Measurements from ENCODE around the gene TAF15.

Gene TAF15

GRCh38 chr17:35788477-35789368 lies 20.6 kb upstream of the TAF15 start:
- H3K9ac ChIP-seq (ENCODE audit: low read length) = no peak overlapping the region
- H3K4me2 ChIP-seq (ENCODE audit: low read length) = peak overlapping the region; percentile 3
- H3K27ac ChIP-seq (ENCODE audit: low read depth, low read length) = peak overlapping the region; percentile 91
- no peaks in the 10 kb centered on the region for H3K27me3 ChIP-seq (ENCODE audit: insufficient read depth, low read length)
- no peak overlapping the region for H3K23ac ChIP-seq (ENCODE audit: low read length)
- H3K4ac ChIP-seq (ENCODE audit: low read depth, low read length) = no peak overlapping the region
- H3K4me1 ChIP-seq (ENCODE audit: control insufficient read depth in 1 of 2, insufficient read depth in 2 of 2, low read length in 2 of 2) = peaks cover 26 to 31% of the 10 kb centered on the region in 2 experiments
- H3K9me3 ChIP-seq (ENCODE audit: insufficient read depth, low read depth, low read length) = no peaks in the 10 kb centered on the region
- H2BK12ac ChIP-seq (ENCODE audit: low read length) = no peak overlapping the region
- peak overlapping the region; percentile 7 for H2BK5ac ChIP-seq (ENCODE audit: low read depth, low read length, poor library complexity)
- no peak overlapping the region for H3K18ac ChIP-seq (ENCODE audit: low read length)
- H3K36me3 ChIP-seq (ENCODE audit: control insufficient read depth in 1 of 2, insufficient read depth in 2 of 2, low read length in 2 of 2) = no peaks in the 10 kb centered on the region
- H3K14ac ChIP-seq (ENCODE audit: low read length) = no peak overlapping the region
- H3K79me1 ChIP-seq (ENCODE audit: low read length) = peaks cover 7% of the 10 kb centered on the region
- H4K12ac ChIP-seq (ENCODE audit: low read depth, low read length) = no peak overlapping the region
- no peak overlapping the region for H2AK5ac ChIP-seq (ENCODE audit: low read length)
- H2AFZ ChIP-seq (ENCODE audit: insufficient read depth, low read length, poor library complexity) = no peak overlapping the region
- WGBS (ENCODE audit: extremely low coverage, insufficient coverage, insufficient read length) = no CpG with 5 or more reads among the region's 2 CpGs
- no peaks in the 10 kb centered on the region for H3K79me2 ChIP-seq (ENCODE audit: control insufficient read depth, insufficient read depth, low read length, poor library complexity)
- no peak for DNase-seq
- no peak overlapping the region for H3K4me3 ChIP-seq (ENCODE audit: low read depth, low read length)
- H4K91ac ChIP-seq (ENCODE audit: low read depth, low read length) = peak overlapping the region; percentile 13
- H2BK120ac ChIP-seq (ENCODE audit: insufficient read depth, low read length, poor library complexity) = no peak overlapping the region
- H4K8ac ChIP-seq (ENCODE audit: low read depth, low read length) = no peak overlapping the region

- no peak overlapping the region for H3K4ac ChIP-seq (ENCODE audit: low read depth, low read length)
- H3K4me2 ChIP-seq (ENCODE audit: low read length) = no peak overlapping the region
- no peaks in the 10 kb centered on the region for H3K36me3 ChIP-seq (ENCODE audit: control insufficient read depth in 1 of 2, insufficient read depth in 2 of 2, low read length in 2 of 2)
- no peaks in the 10 kb centered on the region for H3K79me2 ChIP-seq (ENCODE audit: control insufficient read depth, insufficient read depth, low read length, poor library complexity)
- no peak for DNase-seq
- H3K9me3 ChIP-seq (ENCODE audit: insufficient read depth, low read depth, low read length) = no peaks in the 10 kb centered on the region
- H3K18ac ChIP-seq (ENCODE audit: low read length) = no peak overlapping the region
- no peak overlapping the region for H2AFZ ChIP-seq (ENCODE audit: insufficient read depth, low read length, poor library complexity)
- no peak overlapping the region for H4K12ac ChIP-seq (ENCODE audit: low read depth, low read length)
- H3K14ac ChIP-seq (ENCODE audit: low read length) = no peak overlapping the region
- no peak overlapping the region for H2BK120ac ChIP-seq (ENCODE audit: insufficient read depth, low read length, poor library complexity)
- no peak overlapping the region for H4K8ac ChIP-seq (ENCODE audit: low read depth, low read length)
- no peak overlapping the region for H3K9ac ChIP-seq (ENCODE audit: low read length)
- H3K4me1 ChIP-seq (ENCODE audit: control insufficient read depth in 1 of 2, insufficient read depth in 2 of 2, low read length in 2 of 2) = peaks cover 25 to 30% of the 10 kb centered on the region in 2 experiments
- H2BK5ac ChIP-seq (ENCODE audit: low read depth, low read length, poor library complexity) = no peak overlapping the region
- H3K79me1 ChIP-seq (ENCODE audit: low read length) = peaks cover 10% of the 10 kb centered on the region
- H3K27me3 ChIP-seq (ENCODE audit: insufficient read depth, low read length) = peaks cover 2% of the 10 kb centered on the region
- no peak overlapping the region for H4K91ac ChIP-seq (ENCODE audit: low read depth, low read length)
- H3K23ac ChIP-seq (ENCODE audit: low read length) = no peak overlapping the region
- no peak overlapping the region for H3K4me3 ChIP-seq (ENCODE audit: low read depth, low read length)
- no peak overlapping the region for H3K27ac ChIP-seq (ENCODE audit: low read depth, low read length)
- H2BK12ac ChIP-seq (ENCODE audit: low read length) = no peak overlapping the region
- no CpG with 5 or more reads among the region's 3 CpGs for WGBS (ENCODE audit: extremely low coverage, insufficient coverage, insufficient read length)
- H2AK5ac ChIP-seq (ENCODE audit: low read length) = no peak overlapping the region
Observed at GRCh38 chr17:35790841-35791240, 18.4 kb upstream of the TAF15 start.

GRCh38 chr17:35791681-35792350 lies 17.5 kb upstream of the TAF15 start:
- H3K9ac ChIP-seq (ENCODE audit: low read length) = no peak overlapping the region
- H3K9me3 ChIP-seq (ENCODE audit: insufficient read depth, low read depth, low read length) = no peaks in the 10 kb centered on the region
- no peak overlapping the region for H2BK120ac ChIP-seq (ENCODE audit: insufficient read depth, low read length, poor library complexity)
- H4K91ac ChIP-seq (ENCODE audit: low read depth, low read length) = no peak overlapping the region
- H3K4me2 ChIP-seq (ENCODE audit: low read length) = no peak overlapping the region
- no peak overlapping the region for H3K18ac ChIP-seq (ENCODE audit: low read length)
- H3K79me1 ChIP-seq (ENCODE audit: low read length) = peaks cover 10% of the 10 kb centered on the region
- WGBS (ENCODE audit: extremely low coverage, insufficient coverage, insufficient read length) = no CpG with 5 or more reads among the region's 9 CpGs
- no peak overlapping the region for H3K27ac ChIP-seq (ENCODE audit: low read depth, low read length)
- no peaks in the 10 kb centered on the region for H3K36me3 ChIP-seq (ENCODE audit: control insufficient read depth in 1 of 2, insufficient read depth in 2 of 2, low read length in 2 of 2)
- peaks cover 23 to 28% of the 10 kb centered on the region in 2 experiments for H3K4me1 ChIP-seq (ENCODE audit: control insufficient read depth in 1 of 2, insufficient read depth in 2 of 2, low read length in 2 of 2)
- H3K14ac ChIP-seq (ENCODE audit: low read length) = no peak overlapping the region
- no peak overlapping the region for H2AFZ ChIP-seq (ENCODE audit: insufficient read depth, low read length, poor library complexity)
- DNase-seq = no peak
- H2AK5ac ChIP-seq (ENCODE audit: low read length) = no peak overlapping the region
- no peak overlapping the region for H3K4me3 ChIP-seq (ENCODE audit: low read depth, low read length)
- no peaks in the 10 kb centered on the region for H3K79me2 ChIP-seq (ENCODE audit: control insufficient read depth, insufficient read depth, low read length, poor library complexity)
- no peak overlapping the region for H3K4ac ChIP-seq (ENCODE audit: low read depth, low read length)
- no peak overlapping the region for H4K8ac ChIP-seq (ENCODE audit: low read depth, low read length)
- H3K23ac ChIP-seq (ENCODE audit: low read length) = no peak overlapping the region
- no peak overlapping the region for H2BK12ac ChIP-seq (ENCODE audit: low read length)
- no peak overlapping the region for H2BK5ac ChIP-seq (ENCODE audit: low read depth, low read length, poor library complexity)
- no peak overlapping the region for H4K12ac ChIP-seq (ENCODE audit: low read depth, low read length)
- peaks cover 2% of the 10 kb centered on the region for H3K27me3 ChIP-seq (ENCODE audit: insufficient read depth, low read length)

DNA sequence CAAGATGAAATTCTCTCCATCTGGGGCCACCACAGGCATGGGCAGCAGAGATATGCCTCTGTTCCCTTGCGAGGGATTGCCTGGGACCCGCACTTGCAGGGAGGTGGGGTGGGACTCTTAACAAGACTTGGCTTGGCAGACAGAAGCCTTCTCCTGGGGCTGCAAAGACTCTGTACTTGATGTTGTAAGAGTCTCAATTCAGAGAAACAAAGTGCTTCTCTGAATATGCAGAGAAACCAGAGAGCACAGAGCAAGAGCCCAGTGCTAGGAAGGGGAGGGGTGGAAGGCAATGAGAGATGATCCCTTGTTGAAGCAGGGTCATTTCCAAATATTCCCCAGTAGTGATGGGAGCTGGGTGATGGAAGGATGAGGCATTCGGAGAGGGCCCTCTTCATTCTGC lies 16.0 kb upstream of the TAF15 start:
- H3K27ac ChIP-seq (ENCODE audit: low read depth, low read length) = no peak overlapping the region
- no peak overlapping the region for H4K12ac ChIP-seq (ENCODE audit: low read depth, low read length)
- no CpG with 5 or more reads among the region's 3 CpGs for WGBS (ENCODE audit: extremely low coverage, insufficient coverage, insufficient read length)

More for the DNA sequence above, 16.0 kb upstream of the TAF15 start:
- no peak for DNase-seq
- Histone ChIP-seq H3K4me2 (ENCODE audit: low read length) (no peak overlapping the region), H2BK120ac (ENCODE audit: insufficient read depth, low read length, poor library complexity) (no peak overlapping the region), H2AFZ (ENCODE audit: insufficient read depth, low read length, poor library complexity) (no peak overlapping the region), H3K23ac (ENCODE audit: low read length) (no peak overlapping the region), H3K27me3 (ENCODE audit: insufficient read depth, low read length) (peaks cover 2% of the 10 kb centered on the region), H3K4me3 (ENCODE audit: low read depth, low read length) (no peak overlapping the region), H3K14ac (ENCODE audit: low read length) (no peak overlapping the region), H3K4me1 (ENCODE audit: control insufficient read depth in 1 of 2, insufficient read depth in 2 of 2, low read length in 2 of 2) (peaks cover 18 to 22% of the 10 kb centered on the region in 2 experiments), H3K9ac (ENCODE audit: low read length) (no peak overlapping the region), H2BK12ac (ENCODE audit: low read length) (no peak overlapping the region), H4K91ac (ENCODE audit: low read depth, low read length) (no peak overlapping the region), H2AK5ac (ENCODE audit: low read length) (no peak overlapping the region), H3K79me2 (ENCODE audit: control insufficient read depth, insufficient read depth, low read length, poor library complexity) (no peaks in the 10 kb centered on the region), H3K9me3 (ENCODE audit: insufficient read depth, low read depth, low read length) (no peaks in the 10 kb centered on the region), H3K4ac (ENCODE audit: low read depth, low read length) (no peak overlapping the region), H3K18ac (ENCODE audit: low read length) (peak overlapping the region; percentile 51), H2BK5ac (ENCODE audit: low read depth, low read length, poor library complexity) (no peak overlapping the region), H3K79me1 (ENCODE audit: low read length) (peaks cover 4% of the 10 kb centered on the region), H4K8ac (ENCODE audit: low read depth, low read length) (no peak overlapping the region), H3K36me3 (ENCODE audit: control insufficient read depth in 1 of 2, insufficient read depth in 2 of 2, low read length in 2 of 2) (no peaks in the 10 kb centered on the region)

Data from trophoblast cell (in vitro differentiated cells and primary cell).